ENCODE results near the gene EFNA1.

DNA sequence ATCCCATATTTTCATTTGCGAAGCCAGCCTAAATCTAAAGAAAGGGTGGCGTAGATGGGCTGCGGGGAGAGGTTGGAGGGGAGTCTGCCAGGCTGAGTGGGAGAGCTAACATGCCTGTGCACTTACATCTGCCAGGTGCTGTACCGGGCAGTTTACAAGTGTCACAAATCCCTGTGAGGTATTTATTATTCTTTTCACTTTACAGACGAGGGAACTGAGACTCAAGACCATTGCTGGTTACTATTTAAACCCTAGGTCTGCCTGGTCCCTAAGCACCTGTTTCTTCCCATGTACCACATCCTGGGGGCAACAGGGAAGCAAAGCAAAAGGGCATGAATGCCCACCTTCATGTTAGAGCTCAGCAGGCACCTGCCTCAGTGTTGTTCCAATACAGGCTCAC, 19.4 kb upstream of the EFNA1 start:
- TF ChIP-seq, protein P1, sequence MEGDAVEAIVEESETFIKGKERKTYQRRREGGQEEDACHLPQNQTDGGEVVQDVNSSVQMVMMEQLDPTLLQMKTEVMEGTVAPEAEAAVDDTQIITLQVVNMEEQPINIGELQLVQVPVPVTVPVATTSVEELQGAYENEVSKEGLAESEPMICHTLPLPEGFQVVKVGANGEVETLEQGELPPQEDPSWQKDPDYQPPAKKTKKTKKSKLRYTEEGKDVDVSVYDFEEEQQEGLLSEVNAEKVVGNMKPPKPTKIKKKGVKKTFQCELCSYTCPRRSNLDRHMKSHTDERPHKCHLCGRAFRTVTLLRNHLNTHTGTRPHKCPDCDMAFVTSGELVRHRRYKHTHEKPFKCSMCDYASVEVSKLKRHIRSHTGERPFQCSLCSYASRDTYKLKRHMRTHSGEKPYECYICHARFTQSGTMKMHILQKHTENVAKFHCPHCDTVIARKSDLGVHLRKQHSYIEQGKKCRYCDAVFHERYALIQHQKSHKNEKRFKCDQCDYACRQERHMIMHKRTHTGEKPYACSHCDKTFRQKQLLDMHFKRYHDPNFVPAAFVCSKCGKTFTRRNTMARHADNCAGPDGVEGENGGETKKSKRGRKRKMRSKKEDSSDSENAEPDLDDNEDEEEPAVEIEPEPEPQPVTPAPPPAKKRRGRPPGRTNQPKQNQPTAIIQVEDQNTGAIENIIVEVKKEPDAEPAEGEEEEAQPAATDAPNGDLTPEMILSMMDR (IDR thresholded peaks at IDR 0.05): no peak
- TF ChIP-seq EP300 (IDR thresholded peaks at IDR 0.05): no peak
